Spleen (tissue), 11 donors: ENCODE data around the gene RYR1. TPM values are rescaled to one million over a fixed set of nuclear protein-coding genes. Genes with fewer than 3 reads are reported as not detected.

ENCODE experiments used
- DNase-seq: peaks from one replicate; pipeline ENCODE4 v3.0.0-alpha.2; 2020
- H3K27ac ChIP-seq, 8 donors: fragments of 200-600 bp; sonication (generic) in 7 of 8; 1 replicate in 4 of 8; 2 replicates in 4 of 8; pipeline versions ENCODE4 v1.5.0 to v1.8.0; 2016 to 2021; ENCODE audit warnings: inconsistent platforms in 4 of 8, mild to moderate bottlenecking in 4 of 8, moderate library complexity in 1 of 8
- H3K27me3 ChIP-seq, 7 donors: fragments of 200-600 bp; sonication (generic) in 6 of 7; replicated peaks in 1 of 7; 1 replicate in 4 of 7; 2 replicates in 3 of 7; pipeline versions ENCODE4 v1.5.0 to v1.8.0; 2016 to 2021; ENCODE audit warnings: inconsistent platforms in 3 of 7, mild to moderate bottlenecking in 1 of 7
- H3K36me3 ChIP-seq, 6 donors: fragments of 200-600 bp; sonication (generic) in 5 of 6; 1 replicate in 4 of 6; 2 replicates in 2 of 6; pipeline versions ENCODE4 v1.5.0 to v1.8.0; 2016 to 2021; ENCODE audit warnings: inconsistent platforms in 2 of 6
- H3K4me1 ChIP-seq, 6 donors: fragments of 200-600 bp; sonication (generic) in 5 of 6; 1 replicate in 3 of 6; 2 replicates in 3 of 6; pipeline versions ENCODE4 v1.5.0 to v1.8.0; 2016 to 2021; ENCODE audit warnings: inconsistent platforms in 3 of 6
- H3K4me3 ChIP-seq, 8 donors: fragments of 200-600 bp; sonication (generic) in 7 of 8; 1 replicate in 4 of 8; 2 replicates in 4 of 8; pipeline versions ENCODE4 v1.5.0 to v1.8.0; 2016 to 2021; ENCODE audit warnings: inconsistent platforms in 4 of 8, mild to moderate bottlenecking in 4 of 8, moderate library complexity in 2 of 8
- H3K9me3 ChIP-seq, 8 donors: fragments of 200-600 bp; sonication (generic) in 7 of 8; 1 replicate in 4 of 8; 2 replicates in 4 of 8; pipeline versions ENCODE4 v1.5.0 to v1.8.0; 2016 to 2021; ENCODE audit warnings: inconsistent platforms in 4 of 8
- CTCF ChIP-seq, 11 experiments: fragments of 200-600 bp in 7 of 11; fragments of 450-650 bp in 4 of 11; sonication (generic) in 4 of 11; IDR thresholded peaks in 8 of 11; conservative IDR thresholded peaks in 3 of 11; 1 replicate in 7 of 11; 2 replicates in 4 of 11; pipeline versions ENCODE4 v1.4.0 to v1.8.0; 2016 to 2021; ENCODE audit warnings: antibody characterized with exemption in 11 of 11, inconsistent platforms in 4 of 11, mild to moderate bottlenecking in 1 of 11
- POLR2A ChIP-seq, 3 donors: fragments of 450-650 bp; IDR thresholded peaks; one replicate each; pipeline ENCODE4 v1.5.1; 2017; ENCODE audit warnings: antibody characterized with exemption in 3 of 3, mild to moderate bottlenecking in 1 of 3
- POLR2AphosphoS5 ChIP-seq, 3 donors: sonication (generic); formaldehyde crosslinking; IDR thresholded peaks; one replicate each; pipeline ENCODE4 v1.5.1; 2017; ENCODE audit warnings: antibody characterized with exemption in 3 of 3
- WGBS, 5 donors: extraction: QIAGEN DNeasy Blood & Tissue Kit in 3 of 5; methylation state at CpG; one replicate each; pipeline versions ENCODE4 v1.1.5 to v1.1.7; 2013 to 2018; 5-methylcytosine and 5-hydroxymethylcytosine counted together
- intact Hi-C: fragments of 100-400 bp; cut with DNase I; formaldehyde crosslinking; loops from one replicate; pipeline ENCODE4 v1.15.0; 2023; ENCODE audit warnings: low total_unique reads
- polyA plus RNA-seq, 3 donors: library from polyadenylated mRNA; stranded (reverse); fragments of 200-250 nt; gene quantifications; one replicate each; pipeline ENCODE4 v1.2.1, GENCODE V29; 2013
- total RNA-seq, 7 donors: library from RNA; depleted of rRNA in 3 of 7; stranded (reverse); fragments of >200 nt in 3 of 7; fragmentation: NEBNext Ultra II Directional in 4 of 7; extraction: Animal tissue kit (Norgen Biotek cat#: 25700) in 4 of 7; gene quantifications; one replicate each; pipeline versions ENCODE4 v1.1.0 to v1.2.1, GENCODE V29; 2016 to 2021
- donor health status: healthy with polysubstance abuse.
- donor health status: DM: no; HTN: no; CAD: no; lungs with moderate emphysema.
- donor health status: DM: no; HTN: no; CAD: no.
- donor health status: Bipolar disorder and iron deficiency.
- donor health status: healthy.
- donor health status: DM: no; HTN: no; CAD: no.
- donor health status: DM: yes; HTN: yes; CAD: no.

RYR1 gene
- total and polyA plus RNA-seq, 10 donors = 0.32 to 3.2 (median 1.3) TPM

DNA sequence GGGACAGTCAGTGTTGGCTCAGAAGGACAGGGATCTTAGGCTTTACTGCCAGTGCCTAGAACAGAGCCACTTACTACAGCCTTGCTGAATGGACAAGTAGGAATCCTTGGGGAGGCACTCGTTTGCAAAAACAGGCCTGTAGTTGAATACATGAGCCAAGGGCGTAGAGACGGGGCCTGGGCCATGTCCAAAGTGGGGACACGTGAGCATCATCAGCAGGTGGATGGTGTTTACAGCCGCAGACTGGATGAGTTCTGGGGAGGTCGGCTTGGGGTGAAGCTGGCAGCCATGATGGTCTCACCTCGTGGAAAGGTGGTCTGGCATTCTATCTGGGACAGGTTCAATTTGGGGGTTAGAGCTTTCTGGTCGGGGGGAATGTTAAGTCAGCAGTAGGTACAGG lies 17.5 kb downstream of the RYR1 start:
- intact Hi-C loops = no loop called here
- Histone ChIP-seq H3K4me1 (no peaks in the 10 kb centered on the region), H3K9me3 (peaks cover 0 to 4% (median 0%) of the 10 kb centered on the region in 8 donors), H3K27ac (no peak overlapping the region), H3K27me3 (no peaks in the 10 kb centered on the region), H3K36me3 (no peaks in the 10 kb centered on the region), H3K4me3 (no peak overlapping the region)
- no peak for TF ChIP-seq POLR2AphosphoS5 (IDR thresholded peaks at IDR 0.05)
- TF ChIP-seq POLR2A (IDR thresholded peaks at IDR 0.05) = no peak
- no peak for TF ChIP-seq CTCF (IDR thresholded peaks at IDR 0.05 in 8 of 11, conservative IDR thresholded peaks at IDR 0.05 in 3 of 11)
- DNase-seq = no peak
- 81 to 90% (median 83%) methylated on average over 8 of the region's 8 CpGs for WGBS, 5 donors

- no peak overlapping the region for H3K4me3 ChIP-seq
- intact Hi-C loops = no loop called here
- H3K36me3 ChIP-seq = no peaks in the 10 kb centered on the region
- peaks cover 0 to 4% (median 0%) of the 10 kb centered on the region in 8 donors for H3K9me3 ChIP-seq
- no peaks in the 10 kb centered on the region for H3K27me3 ChIP-seq
- WGBS, 5 donors = 82 to 94% (median 86%) methylated on average over 9 of the region's 9 CpGs
- no peak for TF ChIP-seq POLR2AphosphoS5 (IDR thresholded peaks at IDR 0.05)
- TF ChIP-seq CTCF (IDR thresholded peaks at IDR 0.05 in 8 of 11, conservative IDR thresholded peaks at IDR 0.05 in 3 of 11) = no peak
- no peak for TF ChIP-seq POLR2A (IDR thresholded peaks at IDR 0.05)
- no peaks in the 10 kb centered on the region for H3K4me1 ChIP-seq
- H3K27ac ChIP-seq = no peak overlapping the region
- no peak for DNase-seq
Measured at GRCh38 chr19:38451629-38452028, 18.1 kb downstream of the RYR1 start.

DNA sequence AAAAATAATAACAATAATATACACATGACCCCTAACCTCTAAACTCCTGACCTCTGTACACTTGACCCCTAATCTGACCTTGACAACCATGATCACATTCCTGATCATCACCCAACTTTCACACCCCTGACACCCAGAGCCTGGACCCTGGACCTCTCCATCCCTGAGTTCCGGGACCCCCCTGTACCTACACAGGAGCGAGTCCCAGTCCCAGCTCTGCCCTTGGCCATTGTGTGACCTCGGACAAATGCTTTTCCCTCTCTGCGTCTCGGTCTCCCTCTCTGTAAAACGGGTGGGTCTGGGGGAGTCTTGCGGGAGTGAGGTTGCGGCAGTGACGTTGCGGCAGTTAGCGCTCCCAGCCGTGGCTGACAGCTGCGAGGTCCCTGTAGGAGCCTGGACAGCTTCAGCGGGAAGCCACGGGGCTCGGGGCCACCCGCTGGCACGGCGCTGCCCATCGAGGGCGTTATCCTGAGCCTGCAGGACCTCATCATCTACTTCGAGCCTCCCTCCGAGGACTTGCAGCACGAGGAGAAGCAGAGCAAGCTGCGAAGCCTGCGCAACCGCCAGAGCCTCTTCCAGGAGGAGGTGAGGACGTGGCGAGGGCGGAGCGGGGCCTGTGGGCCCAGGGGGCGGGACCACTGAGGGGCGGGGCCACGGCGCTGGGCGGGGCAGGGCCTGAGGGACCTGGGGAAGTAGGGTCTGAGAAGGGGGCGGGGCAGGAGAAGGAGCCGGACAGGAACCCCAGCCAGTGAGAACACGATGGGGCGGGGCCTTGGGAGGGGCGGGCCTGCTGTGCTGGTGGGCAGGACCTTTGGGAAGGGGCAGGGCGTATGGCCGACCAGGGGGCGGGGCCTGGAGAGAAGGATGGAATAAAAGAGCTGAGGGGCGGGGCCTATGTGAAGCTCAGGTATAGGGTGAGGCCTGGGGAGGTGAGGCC lies 19.2 kb downstream of the RYR1 start:
- TF ChIP-seq POLR2AphosphoS5 (IDR thresholded peaks at IDR 0.05) (no peak), POLR2A (IDR thresholded peaks at IDR 0.05) (no peak), CTCF (IDR thresholded peaks at IDR 0.05 in 8 of 11, conservative IDR thresholded peaks at IDR 0.05 in 3 of 11) (no peak)
- no peaks in the 10 kb centered on the region for H3K36me3 ChIP-seq
- no peaks in the 10 kb centered on the region for H3K4me1 ChIP-seq
- no peak for DNase-seq
- 68 to 85% (median 80%) methylated on average over 30 to 45 of the region's 45 CpGs for WGBS, 5 donors
- intact Hi-C loops = no loop called here
- no peak overlapping the region for H3K4me3 ChIP-seq
- peaks cover 0 to 4% (median 0%) of the 10 kb centered on the region in 8 donors for H3K9me3 ChIP-seq
- no peaks in the 10 kb centered on the region for H3K27me3 ChIP-seq
- no peak overlapping the region for H3K27ac ChIP-seq

GRCh38 chr19:38453596-38453995 lies 20.1 kb downstream of the RYR1 start:
- DNase-seq = no peak
- Histone ChIP-seq H3K4me3 (no peak overlapping the region), H3K36me3 (no peaks in the 10 kb centered on the region), H3K4me1 (no peaks in the 10 kb centered on the region), H3K9me3 (peaks cover 0 to 4% (median 0%) of the 10 kb centered on the region in 8 donors), H3K27me3 (no peaks in the 10 kb centered on the region), H3K27ac (no peak overlapping the region)
- intact Hi-C loops = no loop called here
- TF ChIP-seq POLR2AphosphoS5 (IDR thresholded peaks at IDR 0.05) (no peak), CTCF (IDR thresholded peaks at IDR 0.05 in 8 of 11, conservative IDR thresholded peaks at IDR 0.05 in 3 of 11) (no peak), POLR2A (IDR thresholded peaks at IDR 0.05) (no peak)
- WGBS, 5 donors = 57 to 86% (median 71%) methylated on average over 3 of the region's 3 CpGs
